ENCODE measurements around the gene C18orf54. TPM values are rescaled to one million over a fixed set of nuclear protein-coding genes. Genes with fewer than 3 reads are reported as not detected.
A peak's percentile ranks its signal among the peaks of the same experiment; 100 is the strongest.

C18orf54 gene
- total RNA-seq, 2 donors from 2014 or later = 2.9 to 6.1 TPM

DNA sequence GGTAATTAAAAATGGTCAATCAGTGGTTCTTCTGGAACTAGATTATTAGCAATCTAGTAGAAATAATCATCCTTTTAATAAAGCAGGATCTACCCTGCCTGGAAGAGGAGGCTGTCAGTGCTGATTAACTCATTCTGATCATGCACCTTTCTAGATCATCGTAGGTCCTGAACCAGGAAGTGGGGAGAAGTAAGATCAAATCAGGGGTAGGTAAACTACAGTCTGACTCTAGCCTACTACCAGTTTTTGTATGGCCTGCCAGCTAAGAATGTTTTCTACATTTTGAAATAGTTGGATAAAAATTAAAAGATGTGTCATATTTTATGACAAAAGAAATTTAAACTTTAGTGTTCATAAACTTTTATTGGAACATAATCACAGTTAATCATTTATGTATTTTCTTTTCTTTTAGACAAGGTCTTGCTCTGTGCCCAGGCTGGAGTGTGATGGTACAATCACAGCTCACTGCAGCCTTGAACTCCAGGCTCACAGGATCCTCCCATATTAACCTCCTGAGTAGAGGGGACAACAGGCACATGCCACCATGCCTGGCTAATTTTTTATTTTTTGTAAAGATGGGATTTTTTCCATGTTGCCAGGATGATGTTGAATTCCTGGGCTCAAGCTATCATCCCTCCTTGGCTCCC is 36.1 kb downstream of the C18orf54 start:
- Histone ChIP-seq H3K4me1 (no peaks in the 10 kb centered on the region), H3K9me3 (no peaks in the 10 kb centered on the region), H3K27ac (peak overlapping the region; percentile 41), H3K27me3 (no peaks in the 10 kb centered on the region), H3K4me3 (no peak overlapping the region), H3K9ac (ENCODE audit: low read depth in 2 of 2, low read length in 2 of 2) (no peak overlapping the region), H3K36me3 (no peaks in the 10 kb centered on the region)
- intact Hi-C loops (cut with DNase I) = no loop called here
- DNase-seq = peak; percentile 41
- no peak for TF ChIP-seq CTCF (IDR thresholded peaks at IDR 0.05)

GRCh38 chr18:54396760-54397159 is 39.1 kb downstream of the C18orf54 start:
- H3K9me3 ChIP-seq = no peaks in the 10 kb centered on the region
- TF ChIP-seq CTCF (IDR thresholded peaks at IDR 0.05) = no peak
- no peaks in the 10 kb centered on the region for H3K36me3 ChIP-seq
- intact Hi-C loops (cut with DNase I) = no loop called here
- H3K9ac ChIP-seq (ENCODE audit: low read depth in 2 of 2, low read length in 2 of 2) = no peak overlapping the region
- H3K27ac ChIP-seq = no peak overlapping the region
- DNase-seq = no peak
- no peak overlapping the region for H3K4me3 ChIP-seq
- H3K27me3 ChIP-seq = no peaks in the 10 kb centered on the region
- H3K4me1 ChIP-seq = no peaks in the 10 kb centered on the region

GRCh38 chr18:54405290-54405689 is 47.6 kb downstream of the C18orf54 start:
- Histone ChIP-seq H3K4me3 (no peak overlapping the region), H3K9me3 (no peaks in the 10 kb centered on the region), H3K27me3 (no peaks in the 10 kb centered on the region), H3K4me1 (no peaks in the 10 kb centered on the region), H3K9ac (ENCODE audit: low read depth in 2 of 2, low read length in 2 of 2) (no peak overlapping the region), H3K36me3 (no peaks in the 10 kb centered on the region), H3K27ac (no peak overlapping the region)
- DNase-seq = no peak
- intact Hi-C loops (cut with DNase I) = no loop called here
- TF ChIP-seq CTCF (IDR thresholded peaks at IDR 0.05) = no peak

GRCh38 chr18:54411781-54412180 is 54.1 kb downstream of the C18orf54 start:
- Histone ChIP-seq H3K27ac (peak overlapping the region; percentile 58), H3K4me1 (no peaks in the 10 kb centered on the region), H3K9me3 (no peaks in the 10 kb centered on the region), H3K27me3 (no peaks in the 10 kb centered on the region), H3K36me3 (no peaks in the 10 kb centered on the region), H3K4me3 (no peak overlapping the region), H3K9ac (ENCODE audit: low read depth in 2 of 2, low read length in 2 of 2) (peak overlapping the region in 1 of 2 donors; percentile 53)
- no peak for DNase-seq
- intact Hi-C loops (cut with DNase I) = no loop called here
- no peak for TF ChIP-seq CTCF (IDR thresholded peaks at IDR 0.05)

DNA sequence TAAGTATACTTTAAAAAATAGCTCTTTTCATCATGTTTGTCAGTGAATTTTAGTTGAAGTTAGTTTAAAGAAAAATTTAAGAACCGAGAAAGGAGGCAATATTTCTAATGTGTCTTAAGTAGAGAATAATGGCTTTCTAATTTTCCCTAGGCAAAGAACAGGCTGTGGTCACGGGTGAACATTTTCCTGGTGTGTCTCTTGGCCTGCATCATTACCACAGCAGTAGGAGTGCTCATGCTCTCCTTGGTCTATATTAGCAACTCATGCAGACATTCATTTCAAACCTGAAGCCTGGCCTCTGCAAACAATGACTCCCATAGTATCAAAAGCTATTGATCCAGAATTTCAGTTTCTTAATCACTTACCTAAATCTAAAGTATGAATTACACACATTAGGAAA is 57.4 kb downstream of the C18orf54 start:
- DNase-seq = no peak
- intact Hi-C loops (cut with DNase I) = no loop called here
- Histone ChIP-seq H3K27ac (no peak overlapping the region), H3K4me3 (no peak overlapping the region), H3K9me3 (no peaks in the 10 kb centered on the region), H3K9ac (ENCODE audit: low read depth in 2 of 2, low read length in 2 of 2) (no peak overlapping the region), H3K36me3 (no peaks in the 10 kb centered on the region), H3K27me3 (no peaks in the 10 kb centered on the region), H3K4me1 (no peaks in the 10 kb centered on the region)
- TF ChIP-seq CTCF (IDR thresholded peaks at IDR 0.05) = no peak

Measured in colonic mucosa (tissue), 4 donors.